HG03460 (cell line): ENCODE results near the gene NOC3L.
A peak's percentile ranks its signal among the peaks of the same experiment; 100 is the strongest.
"Not testable (repeated sequence)": the region's sequence is repeated elsewhere in the genome, so short reads cannot be mapped to it uniquely, and the experiment has no call there.

ENCODE experiments used
- ATAC-seq: cut with Tn5 transposase; IDR thresholded peaks from one replicate; pipeline ENCODE4 v1.9.1; 2021; ENCODE audit not compliant: unreplicated experiment

NOC3L gene

DNA sequence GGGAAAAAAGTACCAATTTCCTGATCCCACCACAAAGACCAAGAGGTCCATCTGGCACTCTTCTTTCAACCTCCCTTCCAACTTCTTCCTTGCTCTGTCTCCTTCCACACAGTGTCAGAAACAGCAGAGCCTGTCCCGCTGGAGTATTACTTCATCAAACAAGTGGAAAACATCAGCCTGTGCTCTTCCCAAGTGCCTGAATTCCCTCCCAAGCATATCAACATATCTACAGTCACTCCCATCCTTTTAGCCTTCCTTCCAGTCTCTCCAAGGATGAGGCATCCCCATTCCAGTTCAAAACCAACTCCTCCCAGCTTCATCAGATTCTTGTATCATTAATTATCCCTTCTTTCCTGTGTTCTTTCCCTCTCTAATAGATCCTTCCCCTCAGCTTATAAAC, 1.7 kb upstream of the NOC3L start:
- ATAC-seq = no peak

DNA sequence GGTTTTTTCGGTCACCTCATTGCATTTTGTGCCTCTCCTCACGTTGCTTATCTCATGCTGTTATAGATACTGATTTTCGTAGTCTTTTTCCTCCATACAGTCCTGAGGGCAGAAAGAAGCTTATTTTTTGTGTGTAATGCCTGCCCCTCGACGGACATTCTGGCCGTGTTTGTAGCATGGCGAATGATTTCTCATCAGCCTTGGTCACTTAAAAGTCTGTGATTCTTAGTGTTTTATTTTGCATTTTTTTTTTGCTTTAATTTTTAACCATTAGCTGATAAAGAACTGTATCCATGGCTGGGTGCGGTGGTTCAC, 469 bp upstream of the NOC3L start:
- ATAC-seq = peak; percentile 10

DNA sequence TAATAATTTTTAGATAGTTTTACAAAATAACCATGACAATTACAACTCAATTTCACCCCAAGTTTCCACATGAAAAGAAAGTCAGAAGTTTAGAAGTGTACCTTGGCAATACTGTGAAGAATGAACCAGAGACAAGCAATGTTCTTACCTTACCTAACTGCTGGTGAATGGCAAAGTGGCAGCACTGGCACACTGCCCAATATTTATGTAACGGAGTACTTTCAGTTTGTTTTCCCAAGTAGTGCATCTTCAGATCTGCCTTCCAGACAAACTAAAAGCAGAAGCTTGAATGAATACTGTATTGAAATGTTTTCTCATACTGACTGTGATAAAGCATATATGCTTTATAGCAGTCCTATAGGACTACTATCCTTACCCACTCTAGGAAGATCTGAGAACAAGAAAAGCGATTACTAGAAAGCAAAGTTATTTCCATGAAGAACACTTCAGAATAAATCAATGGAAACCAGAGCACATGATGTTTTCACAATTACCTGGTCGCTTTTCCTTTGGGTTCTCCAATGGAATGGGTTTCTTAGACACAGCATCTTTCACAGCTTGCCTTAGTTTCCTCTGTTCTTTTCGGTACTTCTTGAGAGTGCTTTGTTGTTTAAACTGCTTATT, 1.5 kb downstream of the NOC3L start:
- no peak for ATAC-seq

DNA sequence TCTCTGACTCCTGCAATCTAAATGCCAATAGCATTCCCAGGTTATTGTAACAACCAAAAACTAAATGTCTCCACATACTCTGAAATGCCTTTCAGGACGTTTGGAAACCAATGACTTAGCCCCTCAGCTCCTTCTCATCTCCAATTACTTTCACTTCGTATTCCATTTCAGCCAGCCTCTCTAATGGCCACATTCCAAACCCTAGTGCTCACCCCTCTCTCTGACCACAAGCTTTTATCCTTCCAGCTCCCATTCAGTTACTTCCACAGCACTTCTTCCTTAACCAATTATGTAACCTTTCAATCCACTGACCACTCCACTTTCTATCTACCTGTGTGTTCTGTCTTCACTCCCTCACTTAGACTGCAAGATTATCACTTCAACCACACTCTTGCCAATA, 4.3 kb downstream of the NOC3L start:
- ATAC-seq = no peak

DNA sequence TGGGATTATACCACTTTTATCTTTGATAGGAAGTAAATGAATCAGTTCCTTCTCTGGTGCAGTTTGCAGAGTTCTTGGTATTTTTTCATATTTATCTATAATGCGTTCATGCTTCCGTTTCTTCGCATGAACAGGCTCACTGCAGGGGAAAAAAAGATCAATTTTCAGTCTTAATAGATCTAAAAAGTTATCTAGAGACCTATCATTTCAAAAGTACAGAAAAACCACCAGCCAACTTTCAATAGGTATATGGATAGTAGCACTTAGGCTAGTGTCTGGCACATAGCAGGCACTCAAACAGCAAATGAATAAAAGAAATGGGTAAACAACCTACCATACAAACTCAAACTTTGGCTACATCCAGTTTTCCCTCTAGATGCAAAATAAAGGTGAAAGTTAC, 5.5 kb downstream of the NOC3L start:
- no peak for ATAC-seq

DNA sequence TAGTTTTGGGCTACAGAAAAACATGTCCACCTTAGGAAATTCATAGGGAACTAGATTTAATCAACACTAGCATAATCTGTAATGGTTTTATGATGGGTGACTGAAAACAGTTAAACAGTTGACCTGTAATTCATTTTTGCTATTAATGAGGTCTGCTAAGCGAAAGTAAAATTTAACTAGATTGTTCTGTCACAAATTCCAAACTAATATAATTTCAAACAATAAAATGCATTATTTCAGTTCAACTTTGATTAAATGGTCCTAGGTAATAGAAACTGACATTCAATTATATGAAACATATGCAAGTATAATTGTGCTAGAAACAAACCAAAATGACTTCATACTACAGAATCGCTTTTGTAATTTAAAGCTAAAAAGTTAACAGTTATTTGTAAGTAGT, 6.9 kb downstream of the NOC3L start:
- ATAC-seq = no peak

DNA sequence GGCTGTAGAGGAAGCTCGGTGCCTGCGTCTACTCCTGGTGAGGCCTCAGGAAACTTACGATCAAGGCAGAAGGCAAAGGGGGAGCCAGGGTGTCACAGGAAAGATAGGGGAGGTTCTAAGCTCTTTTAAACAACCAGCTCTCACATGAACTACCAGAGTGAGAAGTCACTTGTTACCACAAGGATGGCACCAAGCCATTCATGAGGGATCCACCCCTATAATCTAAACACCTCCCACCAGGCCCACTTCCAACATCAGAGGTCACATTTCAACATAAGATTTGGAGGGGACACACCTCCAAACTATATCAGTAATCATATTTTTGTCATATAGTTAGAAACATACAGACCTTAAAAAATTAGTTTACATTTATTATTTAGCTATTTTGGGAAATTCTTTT, 9.4 kb downstream of the NOC3L start:
- ATAC-seq = no peak

DNA sequence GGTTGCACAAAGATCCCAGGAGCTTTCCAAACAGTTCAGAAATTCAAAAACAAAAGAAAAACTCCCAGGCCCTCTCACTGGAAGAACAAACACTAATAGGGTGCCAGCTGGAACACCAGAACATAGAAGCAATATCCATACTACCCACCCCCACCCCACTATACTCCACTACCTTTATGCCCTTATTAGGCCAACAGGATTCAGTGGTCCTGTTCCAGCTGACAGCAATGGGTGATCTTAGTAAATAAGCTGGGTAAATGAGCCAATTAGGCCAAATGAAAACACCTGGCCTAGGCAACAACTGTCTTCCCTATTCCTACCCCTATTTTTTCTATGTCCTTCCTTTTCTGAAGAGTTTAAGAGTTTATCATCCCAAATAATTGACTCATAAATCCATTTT, 11.7 kb downstream of the NOC3L start:
- no peak for ATAC-seq

DNA sequence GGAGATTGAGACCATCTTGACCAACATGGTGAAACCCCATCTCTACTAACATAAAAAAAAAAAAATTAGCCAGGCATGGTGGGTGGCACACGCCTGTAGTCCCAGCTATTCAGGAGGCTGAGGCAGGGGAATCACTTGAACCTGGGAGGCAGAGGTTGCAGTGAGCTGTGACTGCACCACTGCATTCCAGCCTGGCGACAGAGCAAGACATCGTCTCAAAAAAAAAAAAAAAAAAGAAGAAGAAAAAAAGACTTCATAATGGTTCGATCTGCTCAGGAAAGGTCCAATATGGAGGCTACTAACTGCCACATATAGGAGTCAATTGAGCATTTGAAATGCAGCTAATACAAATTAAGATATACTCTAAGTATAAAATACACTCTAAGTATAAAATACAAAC, 12.2 kb downstream of the NOC3L start:
- not testable (repeated sequence) for ATAC-seq

DNA sequence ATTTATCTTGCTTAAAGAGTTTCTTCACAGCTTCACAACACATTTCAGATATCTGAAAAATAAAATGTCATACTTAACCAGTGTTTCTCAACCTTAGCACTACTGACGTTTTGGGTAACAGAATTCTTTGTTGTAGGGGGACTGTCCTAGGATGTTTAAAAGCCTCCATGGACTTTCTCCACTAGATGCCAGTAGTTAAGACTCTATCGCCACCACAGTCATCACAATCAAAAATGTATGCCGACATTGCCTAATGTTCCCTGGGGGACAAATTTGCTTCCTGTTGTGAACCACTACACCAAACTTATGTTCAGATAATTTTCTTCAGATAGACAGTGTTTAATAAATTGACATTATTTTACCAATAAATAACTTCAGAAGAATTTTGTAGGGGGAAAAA, 13.4 kb downstream of the NOC3L start:
- no peak for ATAC-seq

DNA sequence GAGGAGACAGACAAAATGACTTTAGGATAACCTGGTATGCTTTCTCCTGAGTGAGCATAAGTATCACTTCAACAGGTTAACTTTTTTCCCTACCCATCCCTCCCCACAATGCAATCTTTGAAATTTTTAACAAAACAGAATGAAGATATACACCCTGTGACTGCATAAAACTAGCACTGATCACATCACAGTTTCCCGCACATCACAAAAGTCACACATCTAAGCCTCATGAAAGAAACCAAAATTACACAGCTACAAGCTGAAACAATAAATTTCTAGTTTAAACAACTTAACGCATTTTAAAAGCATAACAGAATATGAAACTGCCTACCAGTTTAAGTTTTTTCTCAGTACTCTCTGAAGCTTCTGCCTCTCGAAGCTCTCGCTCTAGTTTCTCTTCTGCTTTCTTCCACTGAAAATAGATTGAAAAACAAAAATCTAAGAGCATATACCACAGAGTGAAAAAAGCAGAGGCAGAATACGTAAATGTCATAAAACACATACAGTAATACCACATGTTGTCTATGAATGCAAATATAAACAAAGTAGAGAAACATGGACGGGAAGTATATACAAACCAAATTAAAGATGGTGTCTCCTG, 18.1 kb downstream of the NOC3L start:
- peak; percentile 96 for ATAC-seq

DNA sequence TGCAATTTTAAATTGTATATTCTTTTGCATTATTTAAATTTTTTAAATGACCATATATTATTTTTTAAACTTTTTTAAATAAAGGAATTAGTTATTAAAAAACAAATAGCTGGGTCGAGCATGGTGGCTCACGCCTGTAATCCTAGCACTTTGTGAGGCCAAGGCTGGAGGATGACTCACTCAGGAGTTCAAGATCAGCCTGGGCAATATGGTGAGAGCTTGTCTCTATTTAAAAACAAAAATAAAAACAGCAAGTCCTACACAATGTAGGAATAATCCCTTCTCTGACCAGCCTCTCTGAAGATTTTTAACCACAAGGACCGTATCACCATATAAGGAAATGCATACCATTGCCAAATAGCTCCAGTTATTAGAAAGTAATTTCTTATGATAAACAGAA, 19.6 kb downstream of the NOC3L start:
- no peak for ATAC-seq

DNA sequence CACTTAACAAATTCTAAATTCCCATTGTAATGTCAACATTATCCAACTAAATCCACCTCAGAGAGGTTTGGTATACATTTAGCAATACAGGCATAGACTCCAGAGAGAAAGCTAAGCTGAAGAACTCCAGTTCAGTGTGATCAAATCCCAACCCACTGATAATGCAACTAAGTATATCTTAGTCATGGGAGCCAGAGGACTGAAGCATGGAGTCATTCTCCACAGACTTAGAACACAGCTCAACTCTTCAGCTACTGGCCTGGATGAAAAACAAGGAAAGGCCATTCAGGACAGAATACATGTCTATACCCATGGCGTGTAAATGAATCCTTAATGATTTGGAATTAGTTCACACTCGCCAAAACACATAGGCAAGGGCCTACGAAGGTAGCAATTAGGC, 27.9 kb downstream of the NOC3L start:
- ATAC-seq = no peak

DNA sequence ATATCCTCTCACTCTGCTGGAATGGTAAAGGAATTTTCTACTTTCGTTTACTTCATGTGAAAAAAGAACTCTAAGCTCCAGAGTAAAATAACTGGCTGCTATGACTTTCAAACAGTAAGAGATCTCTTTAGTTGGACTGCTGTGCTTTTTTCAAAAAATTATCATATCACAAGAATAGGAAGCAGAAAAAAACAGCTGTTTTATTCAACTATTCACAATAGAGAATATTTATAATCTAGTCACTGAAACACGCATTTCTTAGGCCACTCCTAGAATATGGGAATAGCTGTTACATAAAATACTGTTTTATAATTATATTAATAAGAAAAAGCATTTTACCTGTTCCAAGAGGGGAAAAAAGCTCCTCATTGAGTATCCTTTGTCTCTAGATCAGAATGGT, 29.7 kb downstream of the NOC3L start:
- ATAC-seq = no peak

DNA sequence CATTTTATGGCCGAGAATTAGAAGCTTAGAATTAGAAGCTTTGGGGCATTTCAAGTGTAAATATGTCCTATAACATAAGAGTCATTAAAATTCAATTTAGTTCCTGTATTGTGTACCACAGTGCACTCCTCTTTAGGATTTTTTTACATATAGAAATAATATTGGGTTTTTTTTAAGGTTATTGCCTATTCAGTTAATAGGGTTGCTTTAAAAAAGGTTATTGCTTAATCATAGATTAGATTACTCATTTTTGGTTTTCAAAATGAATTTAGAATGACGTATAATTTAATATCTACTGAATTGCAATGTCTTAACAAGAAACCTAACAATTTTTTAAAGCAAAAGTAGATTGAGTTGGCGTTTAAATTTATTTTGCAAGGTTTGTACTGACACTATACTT, 34.1 kb downstream of the NOC3L start:
- no peak for ATAC-seq

DNA sequence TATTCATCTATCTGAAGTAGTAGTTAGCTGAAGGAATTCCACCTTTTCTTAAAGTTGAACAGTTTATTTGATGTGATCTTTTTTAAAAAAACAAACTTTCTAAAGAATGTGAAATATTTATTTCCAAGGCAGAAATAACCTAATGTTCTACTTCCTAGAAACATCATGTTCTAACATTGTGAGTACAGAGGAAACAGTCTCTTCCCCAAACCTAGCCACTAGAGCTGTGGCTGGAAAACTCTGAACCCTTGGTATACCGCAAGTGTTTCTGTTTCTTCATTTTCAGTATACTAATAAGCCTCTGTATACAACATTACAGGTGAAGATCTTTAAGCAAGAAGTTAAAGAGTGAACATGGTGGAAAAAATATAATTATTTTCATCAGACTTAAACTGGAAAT, 35.1 kb downstream of the NOC3L start:
- no peak for ATAC-seq

DNA sequence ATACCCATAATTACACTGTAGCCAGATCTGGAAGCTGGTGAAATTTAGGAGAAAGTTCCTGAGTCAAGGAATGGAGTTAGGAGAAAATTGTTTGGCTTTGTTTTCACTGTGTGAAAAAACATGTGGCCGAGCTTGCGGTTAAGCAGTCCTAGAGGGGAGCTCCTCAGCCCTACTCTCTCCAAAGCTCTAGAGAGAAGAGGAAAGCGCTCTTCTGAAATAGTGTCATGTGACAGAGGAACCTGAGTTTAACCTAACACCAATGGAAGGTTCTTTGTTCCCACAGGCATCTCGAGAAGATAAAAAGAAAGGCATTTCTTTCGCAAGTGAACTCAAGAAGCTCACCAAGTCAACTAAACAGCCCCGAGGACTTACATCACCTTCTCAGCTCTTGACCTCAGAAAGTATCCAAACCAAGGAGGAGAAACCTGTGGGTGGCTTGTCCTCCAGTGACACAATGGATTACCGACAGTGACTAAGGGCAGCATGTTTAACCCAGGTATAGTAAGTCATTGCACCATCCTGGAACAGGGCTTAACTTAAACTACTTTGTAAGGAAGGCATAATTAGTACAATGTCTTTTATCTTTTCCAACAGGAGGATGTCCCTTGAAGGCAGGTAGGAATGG, 38.0 kb downstream of the NOC3L start:
- no peak for ATAC-seq

DNA sequence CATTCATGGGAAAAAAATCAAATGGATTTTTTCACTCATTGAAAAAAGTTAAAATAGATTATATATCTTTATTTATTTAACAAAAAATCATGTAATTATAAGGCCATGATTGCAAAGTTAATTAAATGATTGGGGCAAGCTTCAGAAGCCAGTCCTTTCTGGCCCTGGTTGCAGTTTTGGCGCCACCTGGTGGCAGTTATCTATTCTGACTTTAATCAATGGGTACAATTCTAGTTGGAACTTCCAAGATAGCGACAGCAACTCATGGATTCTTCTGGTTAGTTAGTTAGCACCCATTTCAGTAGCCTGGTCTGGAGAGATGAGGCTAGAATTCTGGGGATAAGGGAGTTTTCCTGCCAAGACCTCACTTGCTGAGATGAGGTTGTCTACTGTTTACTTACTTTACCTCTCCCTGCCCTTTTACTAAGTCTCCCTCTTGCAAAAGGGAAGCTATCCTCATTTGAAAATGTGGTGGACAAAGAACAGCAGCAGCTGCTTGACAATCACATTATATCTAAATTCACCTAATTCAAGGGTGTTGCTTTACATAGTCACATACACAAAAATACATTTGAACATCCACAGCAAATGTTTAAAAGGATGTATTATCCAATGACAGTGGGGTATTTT, 42.3 kb downstream of the NOC3L start:
- no peak for ATAC-seq

DNA sequence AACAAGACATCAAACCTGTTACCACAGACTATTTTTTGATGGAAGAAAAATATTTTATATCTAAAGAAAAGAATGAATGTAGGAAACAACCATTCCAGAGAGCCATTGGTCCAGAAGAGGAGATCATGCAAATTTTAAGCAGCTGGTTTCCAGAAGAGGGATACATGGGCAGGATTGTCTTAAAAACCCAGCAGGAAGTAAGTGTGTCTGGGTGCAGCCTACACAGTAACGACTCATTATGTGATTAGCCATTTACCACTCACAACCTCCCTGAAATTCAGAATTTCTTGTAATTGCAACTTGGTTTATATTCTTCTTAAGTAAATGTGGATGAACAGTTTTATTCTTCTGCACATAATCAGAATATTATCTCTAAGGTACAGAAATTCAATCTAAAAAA, 46.2 kb downstream of the NOC3L start:
- no peak for ATAC-seq

DNA sequence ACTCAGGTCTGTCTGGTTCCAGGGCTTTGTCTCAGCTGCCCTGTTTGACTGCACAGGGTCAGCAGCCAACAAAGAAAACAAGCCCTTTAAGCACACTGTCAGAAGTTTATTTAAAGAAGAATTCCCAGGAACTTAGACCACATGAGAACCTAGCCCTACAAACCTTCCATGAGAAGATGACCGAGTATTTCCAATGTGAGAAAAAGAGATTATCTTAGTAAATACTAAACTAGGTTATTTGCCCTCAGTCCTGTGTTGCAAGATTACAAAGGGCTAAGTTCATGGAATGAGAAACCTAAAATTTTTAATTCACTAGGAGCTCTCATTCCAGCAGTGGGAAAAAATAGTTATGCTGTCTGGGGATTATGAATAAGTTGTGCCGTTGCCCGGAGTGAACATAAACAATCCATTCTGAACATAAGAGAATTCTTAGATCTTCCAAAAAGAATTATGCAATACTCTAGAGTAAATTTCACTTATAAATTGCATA, 46.7 kb downstream of the NOC3L start:
- no peak for ATAC-seq

DNA sequence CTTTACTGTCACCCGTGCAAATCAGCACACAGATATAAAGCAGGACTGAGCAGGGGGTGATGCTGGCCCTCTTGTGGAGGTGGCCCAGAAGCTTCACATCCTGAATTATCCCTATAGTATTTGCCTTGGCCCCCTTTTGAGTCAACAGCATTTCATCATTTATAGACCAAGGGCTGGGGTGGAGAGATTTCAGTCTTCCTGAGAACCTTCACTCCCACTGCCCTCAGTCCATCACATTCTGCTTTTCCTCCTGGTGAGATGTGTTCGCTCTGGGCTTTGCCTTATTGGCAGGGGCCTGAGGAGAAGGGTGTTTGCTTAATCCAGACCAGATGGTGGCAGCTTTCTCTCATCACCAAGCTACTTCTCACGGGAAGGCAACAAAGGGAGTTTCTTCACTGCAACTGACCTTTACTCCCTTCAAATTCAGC, 47.7 kb downstream of the NOC3L start:
- no peak for ATAC-seq

DNA sequence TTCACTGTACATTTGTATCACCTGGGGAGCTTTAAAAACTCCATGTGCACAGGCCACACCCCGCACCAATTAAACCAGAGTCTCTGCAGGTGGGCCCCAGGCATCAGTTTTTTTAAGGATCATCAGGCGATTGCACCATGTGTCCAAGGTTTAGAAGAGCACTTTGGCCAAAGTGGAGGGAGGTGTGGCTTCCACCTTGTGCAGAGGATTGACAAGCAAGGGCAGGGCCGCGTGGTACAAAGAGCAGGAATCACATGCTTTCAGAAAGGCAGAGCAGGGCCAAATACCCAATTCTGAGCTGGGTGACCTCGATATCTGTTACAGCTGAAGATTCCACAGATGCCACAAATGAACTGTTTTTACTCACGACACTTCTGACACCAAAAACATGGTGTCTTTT, 52.4 kb downstream of the NOC3L start:
- ATAC-seq = no peak
